HG03025 (cell line): ENCODE results near the gene SHOC2.

Experiments used
- ATAC-seq: cut with Tn5 transposase; IDR thresholded peaks from one replicate; pipeline ENCODE4 v1.9.1; 2021; ENCODE audit warnings: mild to moderate bottlenecking, moderate library complexity; ENCODE audit not compliant: unreplicated experiment, low FRiP score

Gene SHOC2

GRCh38 chr10:111035542-111035941 lies 116.1 kb downstream of the SHOC2 start:
- no peak for ATAC-seq

DNA sequence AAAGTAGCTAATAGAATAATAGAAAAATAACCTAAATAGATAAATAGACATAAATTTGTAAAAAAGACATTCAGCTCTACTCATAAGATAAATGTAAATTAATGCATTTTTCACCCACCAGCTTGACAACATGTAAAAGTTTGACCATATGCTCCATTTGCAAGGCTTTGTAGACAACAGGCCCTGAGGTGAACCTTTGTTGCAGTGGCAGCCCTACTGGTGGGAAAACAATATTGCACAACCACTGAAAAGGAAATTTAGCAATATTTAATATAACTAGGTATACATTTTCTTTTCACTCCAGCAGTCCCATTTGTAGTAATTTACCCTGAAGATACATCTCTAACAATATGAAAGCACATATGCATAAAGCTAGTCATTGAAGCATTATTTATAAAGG lies 118.5 kb downstream of the SHOC2 start:
- no peak for ATAC-seq

GRCh38 chr10:111039522-111039921 lies 120.1 kb downstream of the SHOC2 start:
- no peak for ATAC-seq

- ATAC-seq, result no peak
Measured at GRCh38 chr10:111057006-111057405, 137.6 kb downstream of the SHOC2 start.
